HG03039 (cell line): ENCODE measurements around the gene PASK.

ENCODE experiments used
- ATAC-seq: cut with Tn5 transposase; IDR thresholded peaks from one replicate; pipeline ENCODE4 v1.9.1; 2021; ENCODE audit warnings: mild to moderate bottlenecking, moderate library complexity; ENCODE audit not compliant: unreplicated experiment

Gene PASK

DNA sequence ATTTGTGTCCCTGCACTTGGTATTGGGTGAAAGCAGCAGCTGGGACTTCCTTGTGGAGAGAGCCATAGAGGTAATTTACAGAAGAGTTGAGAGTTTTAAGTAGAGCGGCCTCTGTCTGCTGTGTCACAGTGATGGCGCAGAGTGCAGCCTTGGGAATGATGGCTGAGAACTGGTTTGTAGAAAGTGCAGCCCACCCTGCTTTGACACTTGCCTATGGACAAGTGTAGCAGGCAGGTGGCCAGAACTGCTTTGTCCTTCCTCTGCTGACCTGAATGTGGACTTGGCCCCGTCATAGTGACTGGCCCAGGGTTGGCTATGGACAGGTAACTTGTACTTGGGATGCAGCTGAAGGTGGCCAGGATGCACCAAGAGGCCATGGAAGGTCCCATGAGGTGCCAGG, 32.9 kb upstream of the PASK start:
- ATAC-seq: no peak

DNA sequence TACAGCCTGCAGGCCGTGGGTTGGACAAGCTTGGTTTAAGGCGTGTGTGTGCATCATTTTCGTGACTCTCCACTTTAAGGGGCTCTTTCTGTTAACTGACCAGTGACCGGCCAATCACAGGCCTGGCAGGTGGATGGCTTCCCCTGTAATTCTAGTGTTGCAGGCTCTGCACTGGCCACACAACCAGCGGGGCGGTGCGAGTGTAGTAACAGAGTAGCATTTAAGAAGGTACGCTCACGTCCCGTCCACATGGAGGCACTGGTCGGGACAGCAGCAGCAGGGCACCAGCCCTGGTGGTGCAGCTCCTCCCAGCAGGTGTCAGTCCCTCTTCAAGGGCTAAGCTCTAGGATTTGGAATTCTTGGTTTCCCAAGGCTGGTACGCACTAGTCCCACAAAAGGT, 31.2 kb upstream of the PASK start:
- no peak for ATAC-seq

DNA sequence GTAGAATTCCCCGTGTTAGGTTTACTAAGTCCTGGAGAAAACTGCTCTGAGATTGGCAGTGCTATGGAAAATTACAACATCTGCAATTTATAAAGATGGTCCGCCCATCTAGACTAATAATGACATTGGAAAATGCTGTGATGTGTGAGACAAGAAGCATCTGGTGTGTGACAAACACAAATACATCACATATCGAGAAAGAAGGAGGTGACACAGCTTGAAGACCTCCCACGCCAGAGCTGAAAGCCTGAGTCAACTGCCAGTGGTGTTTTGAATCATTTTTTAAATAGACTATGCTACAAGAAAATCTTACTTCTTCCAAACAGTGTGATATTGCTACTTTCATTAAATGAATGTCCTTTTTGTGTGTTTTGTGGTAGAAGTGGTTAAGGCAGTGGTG, 30.6 kb upstream of the PASK start:
- no peak for ATAC-seq

DNA sequence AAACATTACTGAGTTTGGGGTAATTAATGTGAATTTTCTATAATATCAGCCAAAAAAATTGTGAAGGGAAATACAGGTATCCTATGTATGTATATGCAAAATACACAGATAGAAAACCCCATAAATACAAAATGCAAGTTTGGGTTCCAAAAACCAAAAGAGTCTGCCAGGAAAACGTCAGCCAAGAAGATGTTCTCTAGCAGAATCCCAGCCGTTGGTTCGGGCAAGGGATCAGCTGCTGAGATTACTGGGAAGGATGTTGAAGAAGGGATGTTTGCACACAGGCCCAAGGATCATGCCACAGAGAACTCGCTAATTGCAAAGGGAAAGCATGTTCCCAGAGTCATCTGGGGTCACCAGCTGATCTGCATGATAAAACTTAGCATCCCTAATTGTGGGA, 29.7 kb upstream of the PASK start:
- ATAC-seq: no peak

DNA sequence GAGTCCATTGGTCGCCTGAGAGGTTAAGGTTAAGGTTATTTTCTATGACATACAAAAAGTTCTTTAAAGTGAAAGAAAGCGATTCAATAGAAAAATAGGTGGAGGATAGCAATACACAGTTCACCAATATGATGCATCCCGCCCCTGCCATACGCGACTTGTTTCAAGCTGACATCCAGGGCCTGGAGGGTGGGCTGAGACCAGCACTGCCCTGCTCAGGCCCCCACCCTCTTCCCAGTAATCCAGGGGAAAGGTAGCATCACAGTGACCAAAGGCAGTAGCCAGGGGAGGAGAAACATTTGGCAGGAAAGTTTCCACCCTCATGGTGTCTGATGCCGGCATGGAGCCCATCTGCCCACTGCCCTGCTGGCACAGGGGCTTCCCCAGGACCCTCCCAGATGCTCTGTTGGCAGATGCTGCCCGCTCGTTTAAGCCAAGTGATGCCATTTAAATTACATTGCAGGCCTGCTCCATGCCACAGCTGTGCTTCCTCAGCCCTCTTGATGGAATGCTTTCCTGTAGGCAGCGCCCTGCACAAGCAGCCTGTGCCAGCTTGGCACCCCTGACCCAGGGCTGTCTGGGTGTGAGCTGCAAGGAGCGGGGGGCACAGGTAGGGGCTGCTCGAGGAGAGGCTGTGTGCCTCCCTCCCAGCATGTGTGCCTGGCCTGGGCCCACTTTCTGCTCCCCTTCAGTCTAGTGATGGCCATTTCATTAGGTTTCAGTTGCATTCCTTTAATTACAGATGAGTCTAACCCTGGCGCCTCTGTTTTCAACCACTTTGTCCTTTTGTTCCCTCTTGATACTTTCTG, 28.5 kb upstream of the PASK start:
- ATAC-seq: no peak

DNA sequence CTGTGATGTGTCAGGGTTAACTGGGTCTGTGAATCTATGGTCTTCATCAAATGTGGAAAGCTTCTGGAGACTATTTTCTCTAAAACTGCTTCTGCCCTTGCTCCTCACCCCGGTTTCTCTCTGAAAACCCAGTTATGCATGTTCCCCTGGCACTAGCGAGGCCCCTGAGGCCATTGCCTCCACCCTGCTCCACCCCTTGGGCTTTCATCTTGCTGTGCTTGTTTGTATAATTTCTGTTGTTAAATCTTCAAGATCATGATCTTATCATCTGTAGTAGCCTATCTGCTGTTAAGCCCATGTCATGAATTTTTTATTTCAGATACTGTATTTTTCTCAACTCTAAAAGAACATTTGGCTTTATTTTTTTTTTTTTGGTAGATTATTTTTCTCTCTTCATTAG, 24.3 kb upstream of the PASK start:
- no peak for ATAC-seq

DNA sequence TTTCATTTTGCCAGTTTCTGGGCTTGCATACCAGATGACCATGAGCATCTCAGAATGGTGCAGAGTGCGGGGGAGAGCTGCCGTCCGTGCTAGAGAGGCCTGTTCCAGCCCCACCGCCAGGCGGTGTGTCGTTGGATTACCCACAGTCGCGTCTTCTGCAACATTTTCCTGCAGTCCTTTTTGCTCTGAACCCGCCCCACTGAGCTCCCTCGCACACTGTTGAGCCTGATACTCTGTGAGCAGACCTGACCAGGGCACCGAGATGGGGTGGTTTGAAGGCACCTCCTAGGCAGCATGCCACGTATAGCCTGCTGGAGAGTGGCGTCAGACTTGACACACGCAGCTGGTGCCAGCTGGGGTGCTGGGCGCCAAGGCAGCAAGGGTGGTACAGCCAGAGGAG, 19.1 kb upstream of the PASK start:
- no peak for ATAC-seq

DNA sequence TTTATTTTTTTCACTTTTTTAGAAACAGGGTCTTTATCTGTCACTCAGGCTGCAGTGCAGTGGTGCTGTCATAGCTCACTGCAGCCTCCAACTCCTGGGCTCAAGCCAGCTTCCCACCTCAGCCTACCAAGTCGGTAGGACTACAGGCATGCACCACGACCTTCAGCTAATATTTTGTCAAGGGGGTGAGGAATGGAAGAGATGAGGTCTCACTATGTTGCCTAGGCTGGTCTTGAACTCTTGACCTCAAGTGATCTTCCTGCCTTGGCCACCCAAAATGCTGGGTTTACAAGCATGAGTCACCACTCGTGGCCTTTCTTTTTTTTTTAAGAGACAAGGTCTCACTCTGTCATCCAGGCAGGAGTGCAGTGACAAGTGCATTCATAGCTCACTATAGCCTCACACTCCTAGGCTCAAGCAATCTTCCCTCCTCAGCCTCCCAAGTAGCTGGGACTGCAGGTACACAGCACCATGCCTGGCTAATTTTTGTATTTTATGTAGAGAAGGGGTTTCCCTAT, 14.4 kb upstream of the PASK start:
- ATAC-seq: no peak

DNA sequence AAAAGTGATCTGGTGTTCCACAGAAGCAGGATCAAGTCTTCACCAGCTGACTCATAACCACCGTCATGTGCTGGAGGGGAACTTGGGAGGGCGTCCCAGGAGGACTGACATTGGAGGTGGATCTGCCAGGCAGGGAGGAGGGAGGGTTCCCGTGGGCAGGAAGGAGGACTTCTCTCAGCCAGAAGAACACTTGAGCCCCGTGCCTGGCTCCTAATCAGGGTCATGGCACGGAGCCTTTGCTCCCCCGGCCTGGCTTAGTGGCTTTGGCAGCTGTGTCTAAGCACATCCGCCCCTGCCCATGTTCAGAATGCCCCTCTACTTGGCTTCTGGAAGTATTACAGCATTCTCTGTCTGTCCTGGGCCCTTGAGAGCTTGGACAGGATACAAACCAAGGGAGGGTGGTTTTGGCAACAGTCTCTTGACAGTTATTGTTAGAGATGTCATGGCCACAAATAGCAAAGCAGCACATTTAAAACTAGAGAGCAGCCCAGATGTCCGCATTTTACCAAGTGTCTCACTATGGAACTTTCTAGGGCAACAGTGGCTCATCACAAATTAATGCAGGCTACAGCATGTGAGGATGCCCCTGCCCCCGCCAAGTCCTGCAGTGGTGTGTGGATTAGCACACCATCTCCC, 12.5 kb upstream of the PASK start:
- no peak for ATAC-seq

DNA sequence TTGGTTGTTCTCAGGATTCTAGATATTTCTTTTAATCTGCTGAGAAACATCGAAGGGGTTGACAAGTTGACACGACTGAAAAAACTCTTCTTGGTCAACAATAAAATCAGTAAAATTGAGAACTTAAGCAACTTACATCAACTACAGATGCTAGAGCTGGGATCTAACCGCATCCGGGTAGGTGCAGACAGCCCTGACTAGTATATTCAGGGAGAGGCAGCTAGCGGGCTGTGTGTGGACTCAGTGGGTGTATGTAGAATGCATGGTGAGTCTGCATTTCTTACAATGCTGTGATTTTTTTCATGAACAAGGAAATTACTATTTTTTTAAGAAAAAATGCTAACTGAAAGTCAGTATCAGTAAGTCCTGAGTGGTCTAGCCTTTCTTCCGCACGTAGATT, 11.0 kb upstream of the PASK start:
- no peak for ATAC-seq

DNA sequence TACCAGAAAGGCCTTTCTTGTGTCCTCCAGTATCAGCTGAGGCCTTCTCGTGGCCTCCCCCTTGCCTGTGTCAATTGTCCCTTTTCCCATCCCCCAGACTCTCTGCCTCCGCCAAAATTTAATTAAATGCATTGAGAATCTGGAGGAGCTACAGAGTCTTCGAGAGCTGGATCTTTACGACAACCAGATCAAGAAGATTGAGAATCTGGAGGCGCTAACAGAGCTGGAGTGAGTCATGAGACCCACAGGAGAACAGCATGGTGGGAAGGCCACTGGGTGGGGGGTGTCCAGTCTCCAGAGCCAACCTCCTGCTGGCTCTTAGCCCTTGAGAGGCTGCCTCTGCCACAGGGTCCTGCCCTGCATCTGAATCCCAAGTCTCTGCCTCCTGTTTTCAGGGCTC, 9.8 kb upstream of the PASK start:
- ATAC-seq: no peak

DNA sequence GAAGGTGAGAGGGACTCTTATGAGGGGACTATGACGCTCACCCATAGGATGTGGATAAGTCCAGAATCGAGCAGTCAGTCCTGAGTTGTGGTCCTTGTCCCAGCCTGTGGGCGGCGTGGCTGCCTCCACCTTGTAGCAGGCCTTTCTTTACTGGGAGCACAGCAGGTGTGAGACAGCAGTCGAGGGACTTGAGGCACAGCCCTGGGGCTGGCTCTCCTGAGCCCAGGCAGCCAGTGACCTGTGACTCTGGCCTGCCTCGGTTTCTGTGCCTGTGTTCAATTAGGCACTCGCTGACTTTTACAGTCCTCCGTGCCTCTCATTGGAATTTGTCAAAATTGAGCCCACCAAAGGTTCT, 9.3 kb upstream of the PASK start:
- no peak for ATAC-seq

DNA sequence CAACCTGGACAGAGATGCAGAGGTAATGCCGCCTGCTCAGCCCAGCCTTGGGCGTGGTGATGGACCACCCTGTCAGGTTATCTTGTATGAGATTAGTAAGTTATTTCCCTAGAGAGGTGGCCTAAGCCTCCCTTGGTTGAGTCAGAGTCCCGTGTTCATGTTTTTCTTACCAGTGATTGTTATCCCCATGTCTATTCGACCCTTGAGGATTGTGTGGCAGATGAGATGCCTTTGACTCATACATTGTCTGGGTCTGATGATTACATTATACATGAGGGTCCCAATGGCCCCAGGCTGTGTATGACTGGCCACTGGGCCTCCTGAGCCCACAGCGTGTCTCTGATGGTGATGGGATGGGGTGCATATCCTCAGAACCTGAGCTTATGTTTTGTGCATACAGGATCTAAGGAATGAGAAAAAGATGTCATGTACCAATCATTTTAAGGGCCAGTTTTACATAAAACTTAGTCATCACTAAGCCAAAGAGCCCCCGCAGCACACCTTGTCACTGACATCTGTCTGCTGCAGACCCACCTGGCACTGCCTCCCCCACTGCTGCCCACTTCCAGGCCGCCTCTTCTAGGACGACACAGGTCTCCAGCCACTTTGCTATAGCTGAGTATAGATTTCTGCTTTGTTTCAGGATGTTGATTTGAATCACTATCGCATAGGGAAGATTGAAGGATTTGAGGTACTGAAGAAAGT, 8.7 kb upstream of the PASK start:
- no peak for ATAC-seq

DNA sequence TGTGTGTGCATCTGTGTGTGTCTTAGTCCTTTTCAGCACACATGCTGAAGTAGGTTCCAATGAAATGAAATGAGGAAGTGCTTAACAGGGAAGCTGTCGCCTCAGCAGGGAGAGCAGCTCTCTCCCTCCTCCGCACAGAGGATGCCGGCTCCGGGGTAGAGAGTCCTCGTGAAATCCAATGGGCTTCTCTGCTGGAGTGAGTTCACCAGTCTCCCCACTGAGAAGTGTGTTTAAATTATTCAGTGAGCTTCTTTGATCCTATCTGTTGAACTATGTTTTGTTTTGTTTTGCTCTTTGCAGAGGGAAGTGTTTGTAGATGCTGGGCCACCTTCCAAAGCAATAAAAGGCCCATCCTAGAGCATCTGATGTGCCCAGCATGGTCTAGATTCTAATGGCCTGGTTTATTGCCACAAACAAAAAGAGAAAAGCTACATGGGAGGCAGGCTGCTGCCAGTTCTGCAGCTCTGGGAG, 7.7 kb upstream of the PASK start:
- no peak for ATAC-seq

DNA sequence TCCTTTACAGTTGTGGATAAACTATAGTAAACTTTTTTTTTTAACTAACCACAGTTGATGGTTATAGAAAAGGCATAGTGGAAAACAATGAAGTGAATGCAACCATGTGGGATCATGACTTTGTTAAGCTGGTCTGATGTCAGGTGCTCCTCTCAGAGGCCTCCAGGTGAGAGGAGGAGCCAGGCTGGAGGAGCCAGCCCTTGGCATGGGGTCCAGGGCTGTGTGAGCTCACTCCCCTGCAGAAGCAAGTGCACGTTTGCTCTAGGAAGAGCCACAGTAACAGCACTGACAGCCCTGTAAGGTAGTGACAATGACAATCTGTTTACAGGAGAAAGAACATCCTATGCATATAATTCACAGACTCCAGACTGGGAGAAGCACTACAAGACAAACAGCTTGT, 6.7 kb upstream of the PASK start:
- no peak for ATAC-seq

DNA sequence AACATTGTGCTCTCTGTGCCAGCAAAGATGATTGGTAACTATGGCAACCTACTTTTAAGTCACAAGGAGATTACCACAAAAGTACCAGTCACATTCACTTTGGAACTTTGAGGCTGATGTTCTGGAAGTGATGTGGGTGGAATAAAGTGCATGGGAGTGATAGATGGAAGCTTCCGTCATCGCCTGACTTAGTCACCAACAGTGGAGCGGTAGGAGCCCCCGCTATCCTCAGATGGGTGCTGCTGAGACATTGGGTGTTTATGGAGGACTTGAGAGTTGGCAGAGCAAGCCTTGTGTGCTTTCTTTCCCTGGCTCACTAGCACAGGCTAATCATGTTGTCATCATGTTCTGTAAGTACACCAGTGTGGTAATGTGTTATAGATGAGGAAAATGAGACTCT, 5.6 kb upstream of the PASK start:
- ATAC-seq: no peak

DNA sequence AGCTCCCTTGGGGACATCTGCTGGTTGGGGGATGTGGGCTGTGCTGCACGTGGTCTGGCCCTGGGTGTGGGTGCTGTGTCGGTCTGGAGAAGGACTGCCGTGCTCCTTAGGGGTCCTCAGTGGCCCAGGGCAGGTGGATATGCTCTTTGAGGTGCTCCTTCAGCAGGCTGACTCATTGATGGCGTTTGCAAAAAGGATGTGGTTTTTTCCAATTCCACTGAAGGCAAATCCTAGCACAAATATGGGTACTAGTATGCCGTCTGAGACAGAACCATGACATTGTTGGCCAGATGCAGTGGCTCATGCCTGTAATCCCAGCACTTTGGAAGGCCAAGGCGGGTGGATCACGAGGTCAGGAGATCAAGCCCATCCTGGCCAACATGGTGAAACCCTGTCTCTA, 4.3 kb upstream of the PASK start:
- no peak for ATAC-seq

DNA sequence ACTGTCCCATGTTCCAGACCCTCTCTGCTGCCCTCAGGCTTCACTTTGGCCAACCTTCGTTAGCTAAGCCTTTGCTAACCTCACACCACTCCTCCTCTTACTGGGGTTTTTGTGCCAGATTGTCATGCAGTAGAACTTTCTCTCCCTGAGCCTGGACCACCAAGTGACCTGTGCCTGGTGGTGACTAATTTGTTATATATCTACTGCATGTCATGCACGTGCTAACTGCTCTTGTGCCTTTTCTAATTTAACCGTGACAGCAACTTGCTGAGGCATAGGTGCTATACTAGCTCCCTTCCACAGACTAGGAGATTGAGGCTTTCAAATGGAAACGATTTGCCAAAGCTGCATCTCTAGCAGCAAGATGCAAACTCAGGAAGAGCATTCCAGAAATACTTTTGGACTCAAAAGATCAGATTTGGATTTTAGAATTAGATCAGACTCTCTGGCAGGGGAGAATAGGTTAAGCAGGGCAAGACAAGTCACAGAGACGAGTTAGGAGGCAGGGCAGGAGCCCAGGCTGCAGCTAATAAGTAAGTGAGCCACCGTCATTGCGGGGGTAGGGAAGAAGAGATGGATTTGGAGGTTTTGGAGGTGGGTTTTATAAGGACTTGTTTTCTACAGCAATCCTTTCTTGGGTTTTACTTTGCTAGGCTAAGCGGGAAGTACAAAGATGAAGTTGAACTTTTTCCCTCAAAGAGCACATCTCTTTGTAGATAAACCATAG, 2.8 kb upstream of the PASK start:
- ATAC-seq: no peak

DNA sequence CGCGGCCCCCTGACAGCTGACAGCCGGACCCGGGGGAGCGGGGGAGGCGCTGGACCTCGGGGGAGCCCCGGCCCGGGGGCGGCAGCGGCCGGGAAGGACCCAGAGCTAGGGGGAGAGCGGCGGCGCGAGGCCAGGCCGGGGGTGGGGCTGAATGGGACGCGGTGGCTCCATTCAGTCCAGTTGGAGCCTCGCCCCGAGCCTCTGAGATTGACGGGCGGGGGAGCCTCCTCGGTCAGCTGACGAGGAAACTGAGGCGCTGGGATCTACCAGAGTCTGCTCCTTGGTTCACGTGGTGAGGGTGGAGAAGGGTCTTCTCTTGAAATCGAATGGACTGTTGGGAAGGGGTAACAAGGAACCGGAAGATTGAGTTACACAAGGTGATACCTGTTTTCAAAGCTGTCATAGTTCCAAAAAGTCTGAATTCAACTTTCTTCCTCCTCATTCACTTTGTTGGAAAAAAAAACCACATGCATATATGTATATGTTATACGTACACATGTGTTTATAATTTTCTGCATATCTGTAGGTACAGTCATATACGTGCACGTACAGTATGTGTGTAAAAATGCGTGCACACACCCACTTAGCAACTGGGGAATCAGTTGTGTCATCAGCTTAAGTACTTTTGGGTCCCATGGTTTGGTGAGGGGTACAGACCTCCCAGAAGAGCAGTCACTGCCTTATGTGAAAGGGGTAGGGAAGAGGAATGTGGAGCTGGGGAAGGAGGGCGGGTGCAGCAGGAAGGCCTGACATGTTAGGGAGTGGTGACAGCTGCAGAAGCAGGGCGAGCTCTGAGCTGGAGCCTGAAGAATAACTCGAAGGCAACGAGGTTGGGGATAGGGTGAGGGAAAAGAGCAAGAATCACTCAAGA, 1.6 kb upstream of the PASK start:
- no peak for ATAC-seq

DNA sequence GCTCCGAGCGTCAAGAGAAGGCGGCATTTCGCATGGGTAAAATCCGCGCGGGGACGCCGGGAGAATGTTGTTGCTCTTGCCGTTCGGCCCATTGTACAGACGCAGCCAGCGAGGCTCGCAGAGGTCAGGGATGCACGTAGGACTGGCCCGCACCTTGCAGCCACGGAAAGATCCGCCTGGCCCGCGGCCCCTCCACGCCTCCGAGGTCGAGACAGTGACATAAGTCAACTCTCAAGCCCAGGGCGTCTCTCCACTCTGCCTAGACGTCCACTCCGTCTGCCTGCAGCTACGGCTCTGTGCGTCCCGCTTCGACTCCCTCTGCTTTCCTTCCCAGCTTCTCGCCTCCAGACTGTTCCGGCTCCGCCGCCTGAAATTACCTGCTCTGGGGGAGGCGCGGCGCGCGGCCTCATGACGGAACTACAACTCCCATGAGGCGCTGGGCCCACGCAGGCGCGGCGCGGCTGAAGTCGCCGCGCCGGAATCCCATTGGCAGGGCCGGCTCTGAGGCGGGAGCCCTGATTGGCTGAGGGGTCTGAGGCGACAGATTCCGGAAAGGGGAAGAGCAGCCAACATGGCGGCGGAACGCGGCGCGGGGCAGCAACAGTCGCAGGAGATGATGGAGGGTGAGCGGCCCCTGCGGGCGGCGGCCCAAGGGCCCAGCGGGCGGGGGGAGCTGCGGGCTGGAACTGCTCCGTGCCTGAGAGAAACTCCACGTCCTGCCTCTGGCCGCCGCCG, 820 bp upstream of the PASK start, which contains the start of gene PPP1R7:
TSS of gene PPP1R7 (plus strand) at position 543 of the 735 bp plus-strand sequence. CDS start at position 572, 29 bp downstream.
- peak; percentile 69 for ATAC-seq
